H1 (cell line): ENCODE measurements around the gene SPANXN4. TPM values are rescaled to one million over a fixed set of nuclear protein-coding genes. Genes with fewer than 3 reads are reported as not detected.

Source experiments
- CTCF ChIA-PET: fragments of 300-600 bp; sonication (Branson Sonifier 250); formaldehyde crosslinking; loops from one replicate; lab custom pipeline; 2021; ENCODE audit not compliant: partially characterized antibody; lab: Charles Lee
- POLR2A ChIA-PET: fragments of 300-600 bp; sonication (Branson Sonifier 250); formaldehyde crosslinking; loops from one replicate; lab custom pipeline; 2021; ENCODE audit warnings: inconsistent platforms; ENCODE audit not compliant: partially characterized antibody; lab: Charles Lee
- DNase-seq, 2 experiments: peaks; one replicate each; pipeline versions ENCODE4 v3.0.0 to v3.0.0-alpha.2; 2010 to 2022; ENCODE audit warnings: low spot score in 2 of 2, low read depth in 1 of 2, mixed read lengths in 1 of 2
- FAIRE-seq: peaks from 2 replicates; lab custom pipeline; 2011; peaks lifted over from hg19 to GRCh38; lab: Jason Lieb, UNC
- H2AFZ ChIP-seq: 2 replicates; pipeline ENCODE4 v1.8.1; 2012; ENCODE audit warnings: low read length, inconsistent platforms
- H2AK5ac ChIP-seq: 2 replicates; pipeline ENCODE4 v1.6.1; 2013; ENCODE audit warnings: low read depth, low read length
- H2BK120ac ChIP-seq: replicated peaks from 2 replicates; pipeline ENCODE3; 2013; ENCODE audit warnings: low read depth, low read length, inconsistent platforms
- H2BK12ac ChIP-seq: 2 replicates; pipeline ENCODE4 v1.6.1; 2013; ENCODE audit warnings: low read depth, low read length
- H2BK15ac ChIP-seq: 2 replicates; pipeline ENCODE4 v1.6.1; 2013; ENCODE audit warnings: low read length
- H2BK20ac ChIP-seq: 2 replicates; pipeline ENCODE4 v1.6.1; 2013; ENCODE audit warnings: low read length
- H2BK5ac ChIP-seq: 2 replicates; pipeline ENCODE4 v1.6.1; 2013; ENCODE audit warnings: low read depth, low read length
- H3K14ac ChIP-seq: 2 replicates; pipeline ENCODE4 v1.6.1; 2013; ENCODE audit warnings: inconsistent platforms; ENCODE audit not compliant: insufficient read length
- H3K18ac ChIP-seq: 2 replicates; pipeline ENCODE4 v1.6.1; 2013; ENCODE audit warnings: low read length; ENCODE audit errors: extremely low read depth
- H3K23ac ChIP-seq: 2 replicates; pipeline ENCODE4 v1.6.1; 2013; ENCODE audit warnings: inconsistent platforms; ENCODE audit not compliant: insufficient read length
- H3K23me2 ChIP-seq: 2 replicates; pipeline ENCODE4 v1.6.1; 2013; ENCODE audit warnings: low read depth, low read length
- H3K27ac ChIP-seq: 2 replicates; pipeline ENCODE4 v1.6.1; 2011; ENCODE audit warnings: low read depth, low read length, inconsistent platforms
- H3K27me3 ChIP-seq, 4 experiments: replicated peaks in 1 of 4; 1 replicate in 1 of 4; 2 replicates in 3 of 4; pipeline versions ENCODE4 v1.6.1 to v1.8.1; 2011 to 2013; ENCODE audit warnings: low read length in 3 of 4, mild to moderate bottlenecking in 3 of 4, inconsistent platforms in 2 of 4, mixed read lengths in 2 of 4, moderate library complexity in 1 of 4; ENCODE audit not compliant: control insufficient read depth in 3 of 4, insufficient read depth in 3 of 4; ENCODE audit errors: extremely low read depth in 1 of 4
- H3K36me3 ChIP-seq, 4 experiments: 2 replicates each; pipeline versions ENCODE4 v1.6.1 to v1.8.1; 2011 to 2013; ENCODE audit warnings: mild to moderate bottlenecking in 4 of 4, low read length in 3 of 4, moderate library complexity in 2 of 4, control low read depth in 1 of 4, inconsistent platforms in 1 of 4; ENCODE audit not compliant: insufficient read depth in 4 of 4, control insufficient read depth in 2 of 4
- H3K4ac ChIP-seq: replicated peaks from 2 replicates; pipeline ENCODE3; 2013; ENCODE audit warnings: low read length, low read depth, mixed read lengths, inconsistent platforms; ENCODE audit not compliant: insufficient read length
- H3K4me1 ChIP-seq, 4 experiments: replicated peaks in 1 of 4; 1 replicate in 1 of 4; 2 replicates in 3 of 4; pipeline versions ENCODE4 v1.6.1 to v1.8.1; 2011 to 2013; ENCODE audit warnings: low read length in 3 of 4, inconsistent platforms in 2 of 4, mixed read lengths in 1 of 4; ENCODE audit not compliant: insufficient read depth in 4 of 4, control insufficient read depth in 3 of 4
- H3K4me2 ChIP-seq, 2 experiments: 2 replicates each; pipeline versions ENCODE4 v1.6.1 to v1.8.1; 2011 to 2013; ENCODE audit warnings: low read depth in 2 of 2, low read length in 2 of 2, control low read depth in 1 of 2, inconsistent platforms in 1 of 2, mild to moderate bottlenecking in 1 of 2; ENCODE audit not compliant: insufficient read depth in 1 of 2
- H3K4me3 ChIP-seq, 4 experiments: fragments of 200-600, 300-600 bp in 1 of 4; sonication (generic), shearing (Covaris generic), sonication (Bioruptor Twin) in 1 of 4; 2 replicates each; pipeline versions ENCODE4 v1.5.1 to v1.8.1; 2011 to 2016; ENCODE audit warnings: low read length in 4 of 4, low read depth in 3 of 4, control low read depth in 2 of 4, inconsistent platforms in 2 of 4, mild to moderate bottlenecking in 2 of 4, mixed read lengths in 1 of 4, moderate library complexity in 1 of 4; ENCODE audit not compliant: insufficient read depth in 2 of 4; ENCODE audit errors: extremely low read depth in 1 of 4
- H3K56ac ChIP-seq: replicated peaks from 2 replicates; pipeline ENCODE3; 2013; ENCODE audit warnings: low read depth, mild to moderate bottlenecking, mixed read lengths, low read length, inconsistent platforms; ENCODE audit not compliant: insufficient read length
- H3K79me1 ChIP-seq: 2 replicates; pipeline ENCODE4 v1.6.1; 2013; ENCODE audit warnings: low read depth, low read length, control low read depth
- H3K79me2 ChIP-seq, 2 experiments: 2 replicates each; pipeline versions ENCODE4 v1.6.1 to v1.8.1; 2012 to 2013; ENCODE audit warnings: low read length in 2 of 2, mild to moderate bottlenecking in 2 of 2, inconsistent platforms in 1 of 2; ENCODE audit not compliant: insufficient read depth in 2 of 2, control insufficient read depth in 1 of 2
- H3K9ac ChIP-seq, 4 experiments: replicated peaks in 1 of 4; 1 replicate in 1 of 4; 2 replicates in 3 of 4; pipeline versions ENCODE4 v1.6.1 to v1.8.1; 2011 to 2013; ENCODE audit warnings: low read depth in 3 of 4, low read length in 3 of 4, control low read depth in 2 of 4, mild to moderate bottlenecking in 2 of 4, moderate library complexity in 2 of 4, inconsistent platforms in 1 of 4; ENCODE audit errors: extremely low read depth in 1 of 4
- H3K9me3 ChIP-seq, 2 experiments: 2 replicates each; pipeline versions ENCODE4 v1.6.1 to v1.8.1; 2012 to 2013; ENCODE audit warnings: mild to moderate bottlenecking in 2 of 2, moderate library complexity in 2 of 2, control low read depth in 1 of 2, inconsistent platforms in 1 of 2, low read depth in 1 of 2, low read length in 1 of 2, mixed read lengths in 1 of 2; ENCODE audit not compliant: insufficient read depth in 2 of 2
- H4K20me1 ChIP-seq, 2 experiments: replicated peaks in 1 of 2; 2 replicates each; pipeline versions ENCODE3 to v1.8.1; 2011 to 2013; ENCODE audit warnings: inconsistent platforms in 2 of 2, low read length in 2 of 2, mild to moderate bottlenecking in 1 of 2; ENCODE audit not compliant: insufficient read depth in 2 of 2, control insufficient read depth in 1 of 2
- H4K5ac ChIP-seq: 2 replicates; pipeline ENCODE4 v1.6.1; 2013; ENCODE audit warnings: low read length, low read depth, mixed read lengths, inconsistent platforms; ENCODE audit not compliant: insufficient read length
- H4K8ac ChIP-seq: 2 replicates; pipeline ENCODE4 v1.8.0; 2013; ENCODE audit warnings: mild to moderate bottlenecking, moderate library complexity, low read length, inconsistent platforms; ENCODE audit not compliant: insufficient read depth; ENCODE audit errors: extremely low read depth
- H4K91ac ChIP-seq: replicated peaks from 2 replicates; pipeline ENCODE3; 2013; ENCODE audit warnings: low read length, mixed read lengths, inconsistent platforms; ENCODE audit not compliant: insufficient read length
- CREB1 ChIP-seq: IDR thresholded peaks from 2 replicates; pipeline ENCODE4 v1.6.1; 2012; ENCODE audit warnings: inconsistent platforms
- EZH2 ChIP-seq: fragments of 200-600 bp; sonication (generic); IDR thresholded peaks from 2 replicates; pipeline ENCODE4 v1.7.1; 2012; ENCODE audit warnings: low read depth, mild to moderate bottlenecking, moderate library complexity, low read length, inconsistent platforms; ENCODE audit not compliant: severe bottlenecking
- KDM4A ChIP-seq: IDR thresholded peaks from one replicate; pipeline ENCODE4 v1.7.1; 2012; ENCODE audit warnings: low read depth, mild to moderate bottlenecking, moderate library complexity, low read length, inconsistent platforms; ENCODE audit not compliant: severe bottlenecking
- MAFK ChIP-seq: IDR thresholded peaks from 2 replicates; pipeline ENCODE4 v1.6.1; 2012; ENCODE audit warnings: low read depth, mild to moderate bottlenecking, improper control_type of control experiment, low read length
- POLR2AphosphoS5 ChIP-seq: IDR thresholded peaks from 2 replicates; pipeline ENCODE4 v1.6.1; 2011; ENCODE audit warnings: low read depth, low read length
- TCF12 ChIP-seq: IDR thresholded peaks from 2 replicates; pipeline ENCODE4 v1.6.1; 2011; ENCODE audit warnings: low read depth, mild to moderate bottlenecking, low read length
- WGBS, 2 experiments: shearing (Covaris generic) in 1 of 2; methylation state at CpG; one replicate each; pipeline versions ENCODE4 v1.1.6 to v1.1.7; 2013 to 2015; ENCODE audit warnings: low lambda C conversion rate in 2 of 2, mixed read lengths in 2 of 2, inconsistent platforms in 1 of 2, low coverage in 1 of 2, missing lambda C conversion rate in 1 of 2; ENCODE audit not compliant: insufficient replicate concordance in 2 of 2, insufficient coverage in 1 of 2, insufficient read length in 1 of 2; ENCODE audit errors: extremely low coverage in 1 of 2, missing lambda C conversion rate in 1 of 2; 5-methylcytosine and 5-hydroxymethylcytosine counted together
- polyA plus RNA-seq, 7 experiments: library from polyadenylated mRNA; depleted of rRNA in 3 of 7; stranded (reverse) in 5 of 7; unstranded in 2 of 7; fragments of >200 nt in 5 of 7; fragments of 200-250 nt in 2 of 7; gene quantifications; 1 replicate in 5 of 7; 2 replicates in 1 of 7; 4 replicates in 1 of 7; pipeline versions ENCODE4 v1.2.1 to v1.2.3, GENCODE V29; 2011 to 2013; ENCODE audit warnings: missing spikeins in 2 of 7, mixed read lengths in 2 of 7
- total RNA-seq: library from RNA; stranded (reverse); fragmentation: NEBNext Ultra II Directional; extraction: Animal tissue kit (Norgen Biotek cat#: 25700); gene quantifications from 2 replicates; pipeline ENCODE4 v1.2.1, GENCODE V29; 2021
- TF ChIP-seq, protein P1 (sequence below): IDR thresholded peaks from 2 replicates; pipeline ENCODE4 v1.6.1; 2012; ENCODE audit warnings: low read length, inconsistent platforms
- TF ChIP-seq, protein P2 (sequence below): IDR thresholded peaks from 2 replicates; pipeline ENCODE4 v1.6.1; 2011; ENCODE audit warnings: low read depth, mild to moderate bottlenecking, low read length; ENCODE audit not compliant: insufficient read depth
- TF ChIP-seq, protein P3 (sequence below), 3 experiments: IDR thresholded peaks; 1 replicate in 2 of 3; 2 replicates in 1 of 3; pipeline versions ENCODE4 v1.5.1 to v1.6.1; 2011; ENCODE audit warnings: low read length in 3 of 3, mild to moderate bottlenecking in 3 of 3, inconsistent platforms in 2 of 3, low read depth in 1 of 3, moderate library complexity in 1 of 3; ENCODE audit not compliant: insufficient read depth in 1 of 3; ENCODE audit errors: control extremely low read depth in 1 of 3

Gene SPANXN4
- total and polyA plus RNA-seq, 2 of the 8 experiments (the other 6 are each of a cell fraction or from before 2014, with no cell fraction given) = not detected

DNA sequence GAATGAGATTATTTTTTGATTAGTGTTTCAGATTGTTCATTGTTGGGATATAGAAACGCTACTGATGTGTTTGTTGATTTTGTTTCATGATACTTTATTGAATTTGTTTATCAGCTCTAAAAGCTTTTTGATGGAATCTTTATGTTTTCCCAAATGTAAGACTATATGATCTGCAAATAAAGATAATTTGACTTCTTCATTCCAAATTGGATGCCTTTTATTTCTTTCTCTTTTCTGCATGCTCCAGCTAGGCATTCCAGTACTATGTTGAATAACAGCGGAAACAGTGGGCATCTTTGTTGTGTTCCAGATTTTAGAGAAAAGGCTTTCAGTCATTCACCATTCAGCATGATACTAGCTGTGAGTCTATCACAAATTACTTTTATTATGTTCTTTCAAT is 21.8 kb downstream of the SPANXN4 start:
- Histone ChIP-seq H3K4me3 (no peak overlapping the region), H3K4me2 (no peak overlapping the region), H3K56ac (no peak overlapping the region), H4K20me1 (no peaks in the 10 kb centered on the region), H3K79me2 (no peaks in the 10 kb centered on the region), H2BK20ac (no peak overlapping the region), H3K36me3 (no peaks in the 10 kb centered on the region), H3K9me3 (peaks cover 0 to 4% of the 10 kb centered on the region in 2 experiments; a peak in 1 of 4 replicates), H4K8ac (no peak overlapping the region), H3K23me2 (no peaks in the 10 kb centered on the region), H2BK15ac (no peak overlapping the region), H2AFZ (no peak overlapping the region), H4K5ac (no peak overlapping the region), H3K27ac (no peak overlapping the region), H3K79me1 (no peaks in the 10 kb centered on the region), H3K27me3 (no peaks in the 10 kb centered on the region), H2BK12ac (no peak overlapping the region), H3K14ac (no peak overlapping the region), H3K18ac (no peak overlapping the region), H4K91ac (no peak overlapping the region), H2BK5ac (no peak overlapping the region), H3K4ac (no peak overlapping the region), H3K4me1 (no peaks in the 10 kb centered on the region), H3K23ac (no peak overlapping the region), H2BK120ac (no peak overlapping the region), H3K9ac (no peak overlapping the region), H2AK5ac (no peak overlapping the region)
- no peak for FAIRE-seq
- ChIA-PET CTCF (no interaction called here), POLR2A (no interaction called here)
- DNase-seq = no peak
- WGBS, 2 experiments = 85% methylated on average over 2 of the region's 2 CpGs; no CpG with 5 or more reads in 1 of the 2 experiments
- no peak for TF ChIP-seq EZH2
- TF ChIP-seq, protein P1, sequence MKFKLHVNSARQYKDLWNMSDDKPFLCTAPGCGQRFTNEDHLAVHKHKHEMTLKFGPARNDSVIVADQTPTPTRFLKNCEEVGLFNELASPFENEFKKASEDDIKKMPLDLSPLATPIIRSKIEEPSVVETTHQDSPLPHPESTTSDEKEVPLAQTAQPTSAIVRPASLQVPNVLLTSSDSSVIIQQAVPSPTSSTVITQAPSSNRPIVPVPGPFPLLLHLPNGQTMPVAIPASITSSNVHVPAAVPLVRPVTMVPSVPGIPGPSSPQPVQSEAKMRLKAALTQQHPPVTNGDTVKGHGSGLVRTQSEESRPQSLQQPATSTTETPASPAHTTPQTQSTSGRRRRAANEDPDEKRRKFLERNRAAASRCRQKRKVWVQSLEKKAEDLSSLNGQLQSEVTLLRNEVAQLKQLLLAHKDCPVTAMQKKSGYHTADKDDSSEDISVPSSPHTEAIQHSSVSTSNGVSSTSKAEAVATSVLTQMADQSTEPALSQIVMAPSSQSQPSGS = no peak
- TF ChIP-seq, protein P2, sequence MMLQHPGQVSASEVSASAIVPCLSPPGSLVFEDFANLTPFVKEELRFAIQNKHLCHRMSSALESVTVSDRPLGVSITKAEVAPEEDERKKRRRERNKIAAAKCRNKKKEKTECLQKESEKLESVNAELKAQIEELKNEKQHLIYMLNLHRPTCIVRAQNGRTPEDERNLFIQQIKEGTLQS = no peak
- TF ChIP-seq POLR2AphosphoS5 = no peak
- no peak for TF ChIP-seq CREB1
- no peak for TF ChIP-seq TCF12
- TF ChIP-seq KDM4A = no peak
- TF ChIP-seq, protein P3, sequence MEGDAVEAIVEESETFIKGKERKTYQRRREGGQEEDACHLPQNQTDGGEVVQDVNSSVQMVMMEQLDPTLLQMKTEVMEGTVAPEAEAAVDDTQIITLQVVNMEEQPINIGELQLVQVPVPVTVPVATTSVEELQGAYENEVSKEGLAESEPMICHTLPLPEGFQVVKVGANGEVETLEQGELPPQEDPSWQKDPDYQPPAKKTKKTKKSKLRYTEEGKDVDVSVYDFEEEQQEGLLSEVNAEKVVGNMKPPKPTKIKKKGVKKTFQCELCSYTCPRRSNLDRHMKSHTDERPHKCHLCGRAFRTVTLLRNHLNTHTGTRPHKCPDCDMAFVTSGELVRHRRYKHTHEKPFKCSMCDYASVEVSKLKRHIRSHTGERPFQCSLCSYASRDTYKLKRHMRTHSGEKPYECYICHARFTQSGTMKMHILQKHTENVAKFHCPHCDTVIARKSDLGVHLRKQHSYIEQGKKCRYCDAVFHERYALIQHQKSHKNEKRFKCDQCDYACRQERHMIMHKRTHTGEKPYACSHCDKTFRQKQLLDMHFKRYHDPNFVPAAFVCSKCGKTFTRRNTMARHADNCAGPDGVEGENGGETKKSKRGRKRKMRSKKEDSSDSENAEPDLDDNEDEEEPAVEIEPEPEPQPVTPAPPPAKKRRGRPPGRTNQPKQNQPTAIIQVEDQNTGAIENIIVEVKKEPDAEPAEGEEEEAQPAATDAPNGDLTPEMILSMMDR (IDR thresholded peaks at IDR 0.05; ENCODE audit: control extremely low read depth in 1 of 3, insufficient read depth in 1 of 3, low read depth in 1 of 3, low read length in 3 of 3) = no peak
- no peak for TF ChIP-seq MAFK
